GM18519 (cell line): ENCODE measurements around the gene LYZL4.

Experiments used
- ATAC-seq: cut with Tn5 transposase; IDR thresholded peaks from one replicate; pipeline ENCODE4 v1.9.1; 2021; ENCODE audit warnings: mild to moderate bottlenecking, moderate library complexity; ENCODE audit not compliant: unreplicated experiment, low FRiP score

The LYZL4 gene

GRCh38 chr3:42428830-42429229, 18.4 kb upstream of the LYZL4 start:
- ATAC-seq = no peak

GRCh38 chr3:42425736-42426407, 15.5 kb upstream of the LYZL4 start:
- ATAC-seq = no peak

- no peak for ATAC-seq
Observed at GRCh38 chr3:42424911-42425310, 14.5 kb upstream of the LYZL4 start.

- ATAC-seq = no peak
Observed at GRCh38 chr3:42421818-42422796, 11.7 kb upstream of the LYZL4 start.

GRCh38 chr3:42419563-42419962, 9.2 kb upstream of the LYZL4 start:
- ATAC-seq = no peak

GRCh38 chr3:42412526-42413155, 2.2 kb upstream of the LYZL4 start:
- ATAC-seq = no peak

GRCh38 chr3:42411429-42411828, 1.0 kb upstream of the LYZL4 start:
- ATAC-seq = no peak

- ATAC-seq = no peak
Observed at GRCh38 chr3:42408156-42408555, 2.3 kb downstream of the LYZL4 start.

- no peak for ATAC-seq
Observed at GRCh38 chr3:42406727-42407450, 3.5 kb downstream of the LYZL4 start.

- ATAC-seq = no peak
Observed at GRCh38 chr3:42405857-42406256, 4.6 kb downstream of the LYZL4 start.

GRCh38 chr3:42403737-42404136, 6.7 kb downstream of the LYZL4 start:
- no peak for ATAC-seq

- ATAC-seq = no peak
Observed at GRCh38 chr3:42402394-42403096, 7.9 kb downstream of the LYZL4 start.

- no peak for ATAC-seq
Observed at GRCh38 chr3:42398080-42398479, 12.3 kb downstream of the LYZL4 start.

- ATAC-seq = no peak
Observed at GRCh38 chr3:42397644-42398043, 12.8 kb downstream of the LYZL4 start.

GRCh38 chr3:42394579-42395288, 15.7 kb downstream of the LYZL4 start:
- no peak for ATAC-seq

- no peak for ATAC-seq
Observed at GRCh38 chr3:42387802-42388651, 22.4 kb downstream of the LYZL4 start.

- ATAC-seq = no peak
Observed at GRCh38 chr3:42381551-42382082, 28.8 kb downstream of the LYZL4 start.

GRCh38 chr3:42377681-42378080, 32.7 kb downstream of the LYZL4 start:
- ATAC-seq = no peak
